Measurements from ENCODE around the gene PHYKPL. TPM values are rescaled to one million over a fixed set of nuclear protein-coding genes. Genes with fewer than 3 reads are reported as not detected.

PHYKPL gene
- total and polyA plus RNA-seq, 7 donors, result 26.0 to 121 (median 47.6) TPM

GRCh38 chr5:178247481-178248456 lies 15.2 kb upstream of the PHYKPL start:
- 69 to 78% methylated on average over 24 of the region's 24 CpGs for WGBS, 2 donors
- intact Hi-C loops (cut with DNase I), result no loop called here
- TF ChIP-seq CTCF (IDR thresholded peaks at IDR 0.05) (no peak), POLR2A (IDR thresholded peaks at IDR 0.05) (no peak), POLR2AphosphoS5 (IDR thresholded peaks at IDR 0.05) (no peak), EP300 (IDR thresholded peaks at IDR 0.05) (no peak)

GRCh38 chr5:178246624-178247279 lies 14.2 kb upstream of the PHYKPL start:
- no peak for TF ChIP-seq POLR2A (IDR thresholded peaks at IDR 0.05)
- no peak for TF ChIP-seq CTCF (IDR thresholded peaks at IDR 0.05)
- no peak for TF ChIP-seq POLR2AphosphoS5 (IDR thresholded peaks at IDR 0.05)
- TF ChIP-seq EP300 (IDR thresholded peaks at IDR 0.05), result no peak
- WGBS, 2 donors, result 55 to 71% methylated on average over 15 of the region's 15 CpGs
- no peaks in the 10 kb centered on the region for H3K27me3 ChIP-seq
- no peaks in the 10 kb centered on the region for H3K4me1 ChIP-seq
- no peaks in the 10 kb centered on the region for H3K36me3 ChIP-seq
- DNase-seq, result no peak
- H3K4me3 ChIP-seq, result no peak overlapping the region
- no peaks in the 10 kb centered on the region for H3K9me3 ChIP-seq
- H3K27ac ChIP-seq, result no peak overlapping the region
- intact Hi-C loops (cut with DNase I), result no loop called here

More at GRCh38 chr5:178247481-178248456, 15.2 kb upstream of the PHYKPL start:
- Histone ChIP-seq H3K4me3 (no peak overlapping the region), H3K36me3 (no peaks in the 10 kb centered on the region), H3K27ac (no peak overlapping the region), H3K27me3 (no peaks in the 10 kb centered on the region), H3K4me1 (no peaks in the 10 kb centered on the region), H3K9me3 (no peaks in the 10 kb centered on the region)
- DNase-seq, result no peak

GRCh38 chr5:178245389-178245788 lies 12.8 kb upstream of the PHYKPL start:
- Histone ChIP-seq H3K36me3 (no peaks in the 10 kb centered on the region), H3K27me3 (no peaks in the 10 kb centered on the region), H3K27ac (no peak overlapping the region), H3K9me3 (no peaks in the 10 kb centered on the region), H3K4me1 (no peaks in the 10 kb centered on the region), H3K4me3 (no peak overlapping the region)
- DNase-seq, result no peak
- intact Hi-C loops (cut with DNase I), result no loop called here
- TF ChIP-seq POLR2A (IDR thresholded peaks at IDR 0.05) (no peak), CTCF (IDR thresholded peaks at IDR 0.05) (no peak), EP300 (IDR thresholded peaks at IDR 0.05) (no peak), POLR2AphosphoS5 (IDR thresholded peaks at IDR 0.05) (no peak)
- WGBS, 2 donors, result 81 to 88% methylated on average over 2 of the region's 2 CpGs

- no peak for DNase-seq
- Histone ChIP-seq H3K4me1 (no peaks in the 10 kb centered on the region), H3K27me3 (no peaks in the 10 kb centered on the region), H3K4me3 (no peak overlapping the region), H3K36me3 (no peaks in the 10 kb centered on the region), H3K9me3 (no peaks in the 10 kb centered on the region), H3K27ac (no peak overlapping the region)
- 85 to 88% methylated on average over 2 of the region's 2 CpGs for WGBS, 2 donors
- intact Hi-C loops (cut with DNase I), result no loop called here
- TF ChIP-seq POLR2A (IDR thresholded peaks at IDR 0.05), result no peak
Measured at GRCh38 chr5:178244576-178244975, 12.0 kb upstream of the PHYKPL start.

GRCh38 chr5:178242416-178242815 lies 9.8 kb upstream of the PHYKPL start:
- Histone ChIP-seq H3K4me1 (no peaks in the 10 kb centered on the region), H3K4me3 (no peak overlapping the region), H3K27ac (no peak overlapping the region), H3K36me3 (no peaks in the 10 kb centered on the region), H3K27me3 (no peaks in the 10 kb centered on the region), H3K9me3 (no peaks in the 10 kb centered on the region)
- TF ChIP-seq POLR2A (IDR thresholded peaks at IDR 0.05) (no peak), POLR2AphosphoS5 (IDR thresholded peaks at IDR 0.05) (no peak), CTCF (IDR thresholded peaks at IDR 0.05) (no peak), EP300 (IDR thresholded peaks at IDR 0.05) (no peak)
- no peak for DNase-seq
- 84 to 85% methylated on average over 10 of the region's 10 CpGs for WGBS, 2 donors
- intact Hi-C loops (cut with DNase I), result no loop called here
